Transverse colon (tissue), 4 donors: Measurements from ENCODE around the gene CD52.

ENCODE experiments used
- CTCF ChIP-seq, 5 experiments: fragments of 200-600 bp in 3 of 5; fragments of 450-650 bp in 2 of 5; sonication (generic) in 3 of 5; IDR thresholded peaks; 1 replicate in 2 of 5; 2 replicates in 3 of 5; pipeline ENCODE4 v1.5.1; 2016 to 2017; ENCODE audit warnings: antibody characterized with exemption in 5 of 5, inconsistent platforms in 3 of 5, mild to moderate bottlenecking in 2 of 5, moderate library complexity in 1 of 5
- EP300 ChIP-seq: sonication (generic); formaldehyde crosslinking; IDR thresholded peaks from one replicate; pipeline ENCODE4 v1.6.1; 2017; ENCODE audit warnings: antibody characterized with exemption, low read depth
- POLR2AphosphoS5 ChIP-seq, 3 donors: sonication (generic); formaldehyde crosslinking; IDR thresholded peaks; one replicate each; pipeline ENCODE4 v1.6.1; 2016; ENCODE audit warnings: antibody characterized with exemption in 3 of 3

- TF ChIP-seq CTCF (IDR thresholded peaks at IDR 0.05) (no peak), POLR2AphosphoS5 (IDR thresholded peaks at IDR 0.05) (no peak), EP300 (no peak)
These were observed 26.3 kb upstream of the CD52 start for GRCh38 chr1:26291433-26291832.
